ENCODE results near the gene SMIM32.

SMIM32 gene

GRCh38 chr5:136222580-136223235 lies 29.7 kb upstream of the SMIM32 start:
- no peak overlapping the region for H3K4me3 ChIP-seq (ENCODE audit: low read depth in 1 of 2, low read length in 2 of 2)
- H3K27ac ChIP-seq (ENCODE audit: low read depth, low read length): no peak overlapping the region
- no peaks in the 10 kb centered on the region for H3K9me3 ChIP-seq (ENCODE audit: low read length)
- H3K27me3 ChIP-seq (ENCODE audit: control insufficient read depth in 1 of 2, insufficient read depth in 2 of 2, low read length in 2 of 2): no peaks in the 10 kb centered on the region
- no peaks in the 10 kb centered on the region for H3K36me3 ChIP-seq (ENCODE audit: insufficient read depth, low read length)
- H3K9ac ChIP-seq (ENCODE audit: low read length): no peak overlapping the region
- H3K4me1 ChIP-seq (ENCODE audit: insufficient read depth, low read length): no peaks in the 10 kb centered on the region

- H3K27ac ChIP-seq (ENCODE audit: low read depth, low read length): no peak overlapping the region
These were observed 28.4 kb upstream of the SMIM32 start for GRCh38 chr5:136221340-136221739.

DNA sequence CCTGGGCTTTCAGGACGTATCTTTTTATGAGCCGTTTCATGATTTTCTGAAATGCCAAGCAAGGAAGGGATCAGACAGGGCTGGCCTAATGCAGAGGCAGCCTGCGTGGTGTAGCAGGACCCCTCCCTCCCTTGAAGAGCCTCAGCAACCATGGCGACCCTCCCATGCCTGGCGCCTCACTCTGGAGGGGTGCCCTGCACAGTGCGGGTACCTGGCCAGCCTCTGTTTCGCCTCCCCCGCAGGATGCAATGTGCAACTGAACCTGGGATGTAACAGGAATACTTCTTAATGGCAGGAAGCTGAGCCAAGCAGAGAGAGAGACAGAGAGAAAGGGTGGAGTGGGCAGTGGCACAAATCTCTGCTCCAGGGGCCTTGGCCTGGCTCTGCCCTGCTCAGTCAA lies 23.3 kb upstream of the SMIM32 start:
- Histone ChIP-seq H3K9ac (ENCODE audit: low read length) (no peak overlapping the region), H3K36me3 (ENCODE audit: insufficient read depth, low read length) (no peaks in the 10 kb centered on the region), H3K27ac (ENCODE audit: low read depth, low read length) (no peak overlapping the region), H3K4me3 (ENCODE audit: low read depth in 1 of 2, low read length in 2 of 2) (no peak overlapping the region), H3K4me1 (ENCODE audit: insufficient read depth, low read length) (no peaks in the 10 kb centered on the region), H3K9me3 (ENCODE audit: low read length) (no peaks in the 10 kb centered on the region), H3K27me3 (ENCODE audit: control insufficient read depth in 1 of 2, insufficient read depth in 2 of 2, low read length in 2 of 2) (peaks cover 0 to 12% of the 10 kb centered on the region in 2 donors)

More at GRCh38 chr5:136221340-136221739, 28.4 kb upstream of the SMIM32 start:
- no peaks in the 10 kb centered on the region for H3K36me3 ChIP-seq (ENCODE audit: insufficient read depth, low read length)
- no peaks in the 10 kb centered on the region for H3K9me3 ChIP-seq (ENCODE audit: low read length)
- no peak overlapping the region for H3K4me3 ChIP-seq (ENCODE audit: low read depth in 1 of 2, low read length in 2 of 2)
- H3K9ac ChIP-seq (ENCODE audit: low read length): no peak overlapping the region
- H3K4me1 ChIP-seq (ENCODE audit: insufficient read depth, low read length): no peaks in the 10 kb centered on the region
- H3K27me3 ChIP-seq (ENCODE audit: control insufficient read depth in 1 of 2, insufficient read depth in 2 of 2, low read length in 2 of 2): no peaks in the 10 kb centered on the region

- H3K27me3 ChIP-seq (ENCODE audit: control insufficient read depth in 1 of 2, insufficient read depth in 2 of 2, low read length in 2 of 2): peaks cover 0 to 12% of the 10 kb centered on the region in 2 donors
- H3K36me3 ChIP-seq (ENCODE audit: insufficient read depth, low read length): no peaks in the 10 kb centered on the region
- H3K4me1 ChIP-seq (ENCODE audit: insufficient read depth, low read length): no peaks in the 10 kb centered on the region
- H3K9ac ChIP-seq (ENCODE audit: low read length): no peak overlapping the region
- no peaks in the 10 kb centered on the region for H3K9me3 ChIP-seq (ENCODE audit: low read length)
- H3K4me3 ChIP-seq (ENCODE audit: low read depth in 1 of 2, low read length in 2 of 2): no peak overlapping the region
- no peak overlapping the region for H3K27ac ChIP-seq (ENCODE audit: low read depth, low read length)
These were observed 22.9 kb upstream of the SMIM32 start for GRCh38 chr5:136215812-136216211.

GRCh38 chr5:136213919-136214493 lies 21.0 kb upstream of the SMIM32 start:
- Histone ChIP-seq H3K9me3 (ENCODE audit: low read length) (no peaks in the 10 kb centered on the region), H3K4me1 (ENCODE audit: insufficient read depth, low read length) (no peaks in the 10 kb centered on the region), H3K4me3 (ENCODE audit: low read depth in 1 of 2, low read length in 2 of 2) (no peak overlapping the region), H3K27me3 (ENCODE audit: control insufficient read depth in 1 of 2, insufficient read depth in 2 of 2, low read length in 2 of 2) (peaks cover 0 to 12% of the 10 kb centered on the region in 2 donors), H3K27ac (ENCODE audit: low read depth, low read length) (no peak overlapping the region), H3K36me3 (ENCODE audit: insufficient read depth, low read length) (no peaks in the 10 kb centered on the region), H3K9ac (ENCODE audit: low read length) (no peak overlapping the region)

- Histone ChIP-seq H3K9me3 (ENCODE audit: low read length) (no peaks in the 10 kb centered on the region), H3K36me3 (ENCODE audit: insufficient read depth, low read length) (no peaks in the 10 kb centered on the region), H3K27me3 (ENCODE audit: control insufficient read depth in 1 of 2, insufficient read depth in 2 of 2, low read length in 2 of 2) (peaks cover 0 to 12% of the 10 kb centered on the region in 2 donors), H3K4me3 (ENCODE audit: low read depth in 1 of 2, low read length in 2 of 2) (no peak overlapping the region), H3K27ac (ENCODE audit: low read depth, low read length) (no peak overlapping the region), H3K4me1 (ENCODE audit: insufficient read depth, low read length) (no peaks in the 10 kb centered on the region), H3K9ac (ENCODE audit: low read length) (no peak overlapping the region)
These were observed 19.3 kb upstream of the SMIM32 start for GRCh38 chr5:136212252-136212721.

DNA sequence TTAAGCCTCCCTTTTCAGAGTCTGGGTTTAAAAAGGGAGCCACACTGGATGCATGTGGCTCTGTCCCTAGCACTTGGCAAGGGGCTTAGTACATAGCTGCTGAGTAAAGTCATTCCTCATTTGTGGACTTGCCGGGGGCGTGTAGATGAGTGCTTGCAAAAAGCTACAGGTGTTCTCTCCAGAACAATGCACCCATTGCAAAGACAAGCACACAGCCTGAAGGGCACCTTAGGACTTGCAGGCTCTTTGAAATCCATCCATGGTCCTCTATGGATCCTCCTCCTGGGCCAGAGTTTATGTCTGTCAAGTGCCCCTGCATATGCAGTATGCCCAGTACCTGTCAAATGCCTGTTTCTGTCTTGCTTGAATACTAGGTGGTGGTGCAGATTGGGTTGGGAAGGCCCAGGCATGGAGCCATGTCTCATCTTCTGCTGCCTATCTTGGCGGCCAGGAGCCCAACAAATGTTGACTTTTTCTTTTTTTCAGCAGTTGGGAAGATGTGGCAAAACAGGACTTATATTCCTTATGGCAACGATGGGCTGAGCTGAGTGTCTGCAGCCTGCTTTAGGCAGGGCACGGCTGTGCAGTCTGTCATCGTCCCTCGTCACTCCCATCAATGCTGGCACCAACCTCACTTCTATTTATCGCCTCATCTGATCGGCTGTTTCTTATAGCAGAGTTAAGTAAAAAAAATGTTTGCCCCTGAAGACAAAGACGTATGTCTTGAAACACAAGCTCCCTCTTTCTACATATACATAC lies 18.5 kb upstream of the SMIM32 start:
- no peaks in the 10 kb centered on the region for H3K9me3 ChIP-seq (ENCODE audit: low read length)
- no peaks in the 10 kb centered on the region for H3K36me3 ChIP-seq (ENCODE audit: insufficient read depth, low read length)
- peaks cover 0 to 12% of the 10 kb centered on the region in 2 donors for H3K27me3 ChIP-seq (ENCODE audit: control insufficient read depth in 1 of 2, insufficient read depth in 2 of 2, low read length in 2 of 2)
- H3K4me1 ChIP-seq (ENCODE audit: insufficient read depth, low read length): no peaks in the 10 kb centered on the region
- no peak overlapping the region for H3K4me3 ChIP-seq (ENCODE audit: low read depth in 1 of 2, low read length in 2 of 2)
- no peak overlapping the region for H3K27ac ChIP-seq (ENCODE audit: low read depth, low read length)
- H3K9ac ChIP-seq (ENCODE audit: low read length): no peak overlapping the region

GRCh38 chr5:136210259-136210658 lies 17.3 kb upstream of the SMIM32 start:
- Histone ChIP-seq H3K9ac (ENCODE audit: low read length) (no peak overlapping the region), H3K27ac (ENCODE audit: low read depth, low read length) (no peak overlapping the region), H3K4me3 (ENCODE audit: low read depth in 1 of 2, low read length in 2 of 2) (no peak overlapping the region), H3K36me3 (ENCODE audit: insufficient read depth, low read length) (no peaks in the 10 kb centered on the region), H3K27me3 (ENCODE audit: control insufficient read depth in 1 of 2, insufficient read depth in 2 of 2, low read length in 2 of 2) (peaks cover 0 to 12% of the 10 kb centered on the region in 2 donors), H3K4me1 (ENCODE audit: insufficient read depth, low read length) (no peaks in the 10 kb centered on the region), H3K9me3 (ENCODE audit: low read length) (no peaks in the 10 kb centered on the region)

- Histone ChIP-seq H3K27ac (ENCODE audit: low read depth, low read length) (no peak overlapping the region), H3K36me3 (ENCODE audit: insufficient read depth, low read length) (no peaks in the 10 kb centered on the region), H3K9me3 (ENCODE audit: low read length) (no peaks in the 10 kb centered on the region), H3K4me3 (ENCODE audit: low read depth in 1 of 2, low read length in 2 of 2) (no peak overlapping the region), H3K9ac (ENCODE audit: low read length) (no peak overlapping the region), H3K4me1 (ENCODE audit: insufficient read depth, low read length) (no peaks in the 10 kb centered on the region), H3K27me3 (ENCODE audit: control insufficient read depth in 1 of 2, insufficient read depth in 2 of 2, low read length in 2 of 2) (peaks cover 0 to 12% of the 10 kb centered on the region in 2 donors)
These were observed 16.5 kb upstream of the SMIM32 start for GRCh38 chr5:136209346-136209910.

- Histone ChIP-seq H3K27me3 (ENCODE audit: control insufficient read depth in 1 of 2, insufficient read depth in 2 of 2, low read length in 2 of 2) (peaks cover 0 to 12% of the 10 kb centered on the region in 2 donors), H3K4me3 (ENCODE audit: low read depth in 1 of 2, low read length in 2 of 2) (no peak overlapping the region), H3K27ac (ENCODE audit: low read depth, low read length) (no peak overlapping the region), H3K36me3 (ENCODE audit: insufficient read depth, low read length) (no peaks in the 10 kb centered on the region), H3K9me3 (ENCODE audit: low read length) (no peaks in the 10 kb centered on the region), H3K9ac (ENCODE audit: low read length) (no peak overlapping the region), H3K4me1 (ENCODE audit: insufficient read depth, low read length) (no peaks in the 10 kb centered on the region)
These were observed 16.0 kb upstream of the SMIM32 start for GRCh38 chr5:136208916-136209315.

- no peak overlapping the region for H3K4me3 ChIP-seq (ENCODE audit: low read depth in 1 of 2, low read length in 2 of 2)
- no peaks in the 10 kb centered on the region for H3K4me1 ChIP-seq (ENCODE audit: insufficient read depth, low read length)
- no peaks in the 10 kb centered on the region for H3K9me3 ChIP-seq (ENCODE audit: low read length)
- H3K27ac ChIP-seq (ENCODE audit: low read depth, low read length): no peak overlapping the region
- peaks cover 0 to 4% of the 10 kb centered on the region in 2 donors for H3K27me3 ChIP-seq (ENCODE audit: control insufficient read depth in 1 of 2, insufficient read depth in 2 of 2, low read length in 2 of 2)
- H3K9ac ChIP-seq (ENCODE audit: low read length): no peak overlapping the region
- H3K36me3 ChIP-seq (ENCODE audit: insufficient read depth, low read length): no peaks in the 10 kb centered on the region
These were observed 14.7 kb upstream of the SMIM32 start for GRCh38 chr5:136207631-136208030.
